NCI-H2227 (cell line): ENCODE results near the gene IPO13.

Experiments used
- DNase-seq: peaks from one replicate; lab custom pipeline; 2025; ENCODE audit not compliant: unreplicated experiment; lab: John Stamatoyannopoulos, UW

IPO13 gene

GRCh38 chr1:44002606-44003157 is 55.9 kb downstream of the IPO13 start:
- DNase-seq, result no peak

GRCh38 chr1:44008259-44008658 is 61.5 kb downstream of the IPO13 start:
- no peak for DNase-seq

- DNase-seq, result no peak
Measured at GRCh38 chr1:44010935-44011471, 64.3 kb downstream of the IPO13 start.

- DNase-seq, result no peak
Measured at GRCh38 chr1:44012404-44012803, 65.7 kb downstream of the IPO13 start.

- DNase-seq, result peak; percentile 24
Measured at GRCh38 chr1:44012941-44013609, 66.3 kb downstream of the IPO13 start.

- no peak for DNase-seq
Measured at GRCh38 chr1:44013949-44014348, 67.2 kb downstream of the IPO13 start.

GRCh38 chr1:44014365-44015104 is 67.8 kb downstream of the IPO13 start:
- DNase-seq, result no peak

- no peak for DNase-seq
Measured at GRCh38 chr1:44015206-44015605, 68.5 kb downstream of the IPO13 start.

GRCh38 chr1:44016041-44016889 is 69.5 kb downstream of the IPO13 start:
- DNase-seq, result no peak

GRCh38 chr1:44016890-44017400 is 70.2 kb downstream of the IPO13 start:
- no peak for DNase-seq
